ENCODE results near the gene TMEM184B.
"Not testable (repeated sequence)": the region's sequence is repeated elsewhere in the genome, so short reads cannot be mapped to it uniquely, and the experiment has no call there.

Gene TMEM184B

GRCh38 chr22:38246046-38246658, 26.7 kb downstream of the TMEM184B start:
- H3K9me3 ChIP-seq (ENCODE audit: control insufficient read depth, low read length) = peaks cover 6% of the 10 kb centered on the region
- H3K36me3 ChIP-seq (ENCODE audit: control insufficient read depth, insufficient read depth, low read length) = peaks cover 58% of the 10 kb centered on the region
- WGBS, 2 experiments (ENCODE audit: insufficient coverage in 2 of 2) = 97 to 99% methylated on average over 16 to 18 of the region's 19 CpGs
- no peak overlapping the region for H3K4me3 ChIP-seq (ENCODE audit: extremely low read depth, insufficient read depth, low read length, poor library complexity, severe bottlenecking)
- peaks cover 13% of the 10 kb centered on the region for H3K4me1 ChIP-seq (ENCODE audit: control insufficient read depth, insufficient read depth, low read length, poor library complexity, severe bottlenecking)
- no peak overlapping the region for H3K27ac ChIP-seq (ENCODE audit: low read depth, low read length, severe bottlenecking)

- H3K27ac ChIP-seq (ENCODE audit: low read depth, low read length, severe bottlenecking) = no peak overlapping the region
- peaks cover 43% of the 10 kb centered on the region for H3K36me3 ChIP-seq (ENCODE audit: control insufficient read depth, insufficient read depth, low read length)
- peaks cover 27% of the 10 kb centered on the region for H3K4me1 ChIP-seq (ENCODE audit: control insufficient read depth, insufficient read depth, low read length, poor library complexity, severe bottlenecking)
- 70 to 83% methylated on average over 2 of the region's 4 CpGs for WGBS, 2 experiments (ENCODE audit: insufficient coverage in 2 of 2)
- H3K4me3 ChIP-seq (ENCODE audit: extremely low read depth, insufficient read depth, low read length, poor library complexity, severe bottlenecking) = no peak overlapping the region
- H3K9me3 ChIP-seq (ENCODE audit: control insufficient read depth, low read length) = peaks cover under 1% of the 10 kb centered on the region
These were observed 28.7 kb downstream of the TMEM184B start for GRCh38 chr22:38244106-38244505.

GRCh38 chr22:38243007-38243765, 29.6 kb downstream of the TMEM184B start:
- H3K36me3 ChIP-seq (ENCODE audit: control insufficient read depth, insufficient read depth, low read length) = peaks cover 45% of the 10 kb centered on the region
- H3K27ac ChIP-seq (ENCODE audit: low read depth, low read length, severe bottlenecking) = peak overlapping the region; percentile 45
- no peaks in the 10 kb centered on the region for H3K9me3 ChIP-seq (ENCODE audit: control insufficient read depth, low read length)
- H3K4me1 ChIP-seq (ENCODE audit: control insufficient read depth, insufficient read depth, low read length, poor library complexity, severe bottlenecking) = peaks cover 31% of the 10 kb centered on the region
- 77 to 78% methylated on average over 12 to 17 of the region's 20 CpGs for WGBS, 2 experiments (ENCODE audit: insufficient coverage in 2 of 2)
- H3K4me3 ChIP-seq (ENCODE audit: extremely low read depth, insufficient read depth, low read length, poor library complexity, severe bottlenecking) = no peak overlapping the region

- H3K4me3 ChIP-seq (ENCODE audit: extremely low read depth, insufficient read depth, low read length, poor library complexity, severe bottlenecking) = no peak overlapping the region
- peaks cover 49% of the 10 kb centered on the region for H3K36me3 ChIP-seq (ENCODE audit: control insufficient read depth, insufficient read depth, low read length)
- peaks cover 31% of the 10 kb centered on the region for H3K4me1 ChIP-seq (ENCODE audit: control insufficient read depth, insufficient read depth, low read length, poor library complexity, severe bottlenecking)
- H3K27ac ChIP-seq (ENCODE audit: low read depth, low read length, severe bottlenecking) = peak overlapping the region; percentile 90
- 14 to 29% methylated on average over 5 to 6 of the region's 6 CpGs for WGBS, 2 experiments (ENCODE audit: insufficient coverage in 2 of 2)
- H3K9me3 ChIP-seq (ENCODE audit: control insufficient read depth, low read length) = no peaks in the 10 kb centered on the region
These were observed 32.0 kb downstream of the TMEM184B start for GRCh38 chr22:38240734-38241252.

GRCh38 chr22:38239101-38239761, 33.6 kb downstream of the TMEM184B start:
- H3K36me3 ChIP-seq (ENCODE audit: control insufficient read depth, insufficient read depth, low read length) = peaks cover 57% of the 10 kb centered on the region
- no peak overlapping the region for H3K4me3 ChIP-seq (ENCODE audit: extremely low read depth, insufficient read depth, low read length, poor library complexity, severe bottlenecking)
- WGBS, 2 experiments (ENCODE audit: insufficient coverage in 2 of 2) = 80 to 82% methylated on average over 11 to 12 of the region's 14 CpGs
- no peaks in the 10 kb centered on the region for H3K9me3 ChIP-seq (ENCODE audit: control insufficient read depth, low read length)
- peaks cover 31% of the 10 kb centered on the region for H3K4me1 ChIP-seq (ENCODE audit: control insufficient read depth, insufficient read depth, low read length, poor library complexity, severe bottlenecking)
- H3K27ac ChIP-seq (ENCODE audit: low read depth, low read length, severe bottlenecking) = peak overlapping the region; percentile 90

- WGBS, 2 experiments (ENCODE audit: insufficient coverage in 2 of 2) = 95 to 100% methylated on average over 6 of the region's 9 CpGs
- H3K27ac ChIP-seq (ENCODE audit: low read depth, low read length, severe bottlenecking) = peak overlapping the region; percentile 90
- no peak overlapping the region for H3K4me3 ChIP-seq (ENCODE audit: extremely low read depth, insufficient read depth, low read length, poor library complexity, severe bottlenecking)
- peaks cover 25% of the 10 kb centered on the region for H3K4me1 ChIP-seq (ENCODE audit: control insufficient read depth, insufficient read depth, low read length, poor library complexity, severe bottlenecking)
- H3K36me3 ChIP-seq (ENCODE audit: control insufficient read depth, insufficient read depth, low read length) = peaks cover 57% of the 10 kb centered on the region
- no peaks in the 10 kb centered on the region for H3K9me3 ChIP-seq (ENCODE audit: control insufficient read depth, low read length)
These were observed 34.2 kb downstream of the TMEM184B start for GRCh38 chr22:38238519-38239071.

GRCh38 chr22:38236786-38237185, 36.0 kb downstream of the TMEM184B start:
- 90 to 96% methylated on average over 6 to 7 of the region's 8 CpGs for WGBS, 2 experiments (ENCODE audit: insufficient coverage in 2 of 2)
- Histone ChIP-seq H3K4me1 (ENCODE audit: control insufficient read depth, insufficient read depth, low read length, poor library complexity, severe bottlenecking) (peaks cover 19% of the 10 kb centered on the region), H3K36me3 (ENCODE audit: control insufficient read depth, insufficient read depth, low read length) (peaks cover 70% of the 10 kb centered on the region), H3K4me3 (ENCODE audit: extremely low read depth, insufficient read depth, low read length, poor library complexity, severe bottlenecking) (no peak overlapping the region), H3K27ac (ENCODE audit: low read depth, low read length, severe bottlenecking) (no peak overlapping the region), H3K9me3 (ENCODE audit: control insufficient read depth, low read length) (no peaks in the 10 kb centered on the region)

- Histone ChIP-seq H3K4me1 (ENCODE audit: control insufficient read depth, insufficient read depth, low read length, poor library complexity, severe bottlenecking) (peaks cover 18% of the 10 kb centered on the region), H3K4me3 (ENCODE audit: extremely low read depth, insufficient read depth, low read length, poor library complexity, severe bottlenecking) (no peak overlapping the region), H3K36me3 (ENCODE audit: control insufficient read depth, insufficient read depth, low read length) (peaks cover 84% of the 10 kb centered on the region), H3K9me3 (ENCODE audit: control insufficient read depth, low read length) (no peaks in the 10 kb centered on the region), H3K27ac (ENCODE audit: low read depth, low read length, severe bottlenecking) (no peak overlapping the region)
- WGBS, 2 experiments (ENCODE audit: insufficient coverage in 2 of 2) = 94 to 96% methylated on average over 10 to 13 of the region's 14 CpGs
These were observed 37.5 kb downstream of the TMEM184B start for GRCh38 chr22:38235240-38235850.

GRCh38 chr22:38233856-38234255, 39.0 kb downstream of the TMEM184B start:
- peaks cover 89% of the 10 kb centered on the region for H3K36me3 ChIP-seq (ENCODE audit: control insufficient read depth, insufficient read depth, low read length)

GRCh38 chr22:38233427-38233826, 39.4 kb downstream of the TMEM184B start:
- H3K4me3 ChIP-seq (ENCODE audit: extremely low read depth, insufficient read depth, low read length, poor library complexity, severe bottlenecking) = no peak overlapping the region
- peaks cover 89% of the 10 kb centered on the region for H3K36me3 ChIP-seq (ENCODE audit: control insufficient read depth, insufficient read depth, low read length)
- no peaks in the 10 kb centered on the region for H3K9me3 ChIP-seq (ENCODE audit: control insufficient read depth, low read length)
- 85 to 95% methylated on average over 4 of the region's 6 CpGs for WGBS, 2 experiments (ENCODE audit: insufficient coverage in 2 of 2)
- peaks cover 8% of the 10 kb centered on the region for H3K4me1 ChIP-seq (ENCODE audit: control insufficient read depth, insufficient read depth, low read length, poor library complexity, severe bottlenecking)
- no peak overlapping the region for H3K27ac ChIP-seq (ENCODE audit: low read depth, low read length, severe bottlenecking)

More at GRCh38 chr22:38233856-38234255, 39.0 kb downstream of the TMEM184B start:
- H3K27ac ChIP-seq (ENCODE audit: low read depth, low read length, severe bottlenecking); H3K4me3 ChIP-seq (ENCODE audit: extremely low read depth, insufficient read depth, low read length, poor library complexity, severe bottlenecking); H3K4me1 ChIP-seq (ENCODE audit: control insufficient read depth, insufficient read depth, low read length, poor library complexity, severe bottlenecking); H3K9me3 ChIP-seq (ENCODE audit: control insufficient read depth, low read length): not testable (repeated sequence)
- WGBS, 2 experiments (ENCODE audit: insufficient coverage in 2 of 2) = 90 to 95% methylated on average over 9 to 10 of the region's 10 CpGs

Data from mesodermal cell (in vitro differentiated cells).